Caco-2 (cell line): ENCODE results near the gene ABCA13. TPM values are rescaled to one million over a fixed set of nuclear protein-coding genes. Genes with fewer than 3 reads are reported as not detected.

Experiments
- BruUV-seq: library from RNA; stranded (reverse); fragments of 400-500 nt; replicated peaks from 2 replicates; lab custom pipeline; 2021; lab: Mats Ljungman, UMichigan
- CTCF ChIA-PET: fragments of 300-600 bp; sonication (Branson Sonifier 250); formaldehyde crosslinking; loops from one replicate; lab custom pipeline; 2022; ENCODE audit warnings: antibody characterized with exemption; lab: Charles Lee
- POLR2A ChIA-PET: fragments of 300-600 bp; sonication (Branson Sonifier 250); formaldehyde crosslinking; loops from one replicate; lab custom pipeline; 2022; ENCODE audit warnings: antibody characterized with exemption; lab: Charles Lee
- DNase-seq, 2 experiments: peaks; one replicate each; pipeline versions ENCODE4 v3.0.0 to v3.0.0-alpha.2; 2020 to 2022
- H3K27me3 ChIP-seq: replicated peaks from 2 replicates; pipeline ENCODE4 v1.6.0; 2011; ENCODE audit warnings: low read length; ENCODE audit not compliant: control insufficient read depth, insufficient read depth
- H3K36me3 ChIP-seq: 2 replicates; pipeline ENCODE4 v1.5.1; 2011; ENCODE audit warnings: low read length; ENCODE audit not compliant: control insufficient read depth, insufficient read depth
- H3K4me1 ChIP-seq: fragments of 250-450 bp; sonication (Bioruptor Pico); 2 replicates; pipeline ENCODE4 v1.5.1; 2020; ENCODE audit warnings: mild to moderate bottlenecking
- H3K4me3 ChIP-seq: 2 replicates; pipeline ENCODE4 v1.5.1; 2011; ENCODE audit warnings: low read depth, mild to moderate bottlenecking, control low read depth, low read length
- H3K9me3 ChIP-seq: fragments of 250-450 bp; sonication (Bioruptor Pico); 2 replicates; pipeline ENCODE4 v1.5.1; 2020; ENCODE audit warnings: mild to moderate bottlenecking, moderate library complexity
- H3K27ac Mint-ChIP-seq: one replicate; pipeline ENCODE4 v1.8.0; 2022; ENCODE audit warnings: mixed read lengths; ENCODE audit not compliant: unreplicated experiment
- H3K27me3 Mint-ChIP-seq: one replicate; pipeline ENCODE4 v1.8.0; 2022; ENCODE audit warnings: mixed read lengths; ENCODE audit not compliant: insufficient read depth, unreplicated experiment
- H3K36me3 Mint-ChIP-seq: one replicate; pipeline ENCODE4 v1.8.0; 2022; ENCODE audit warnings: mild to moderate bottlenecking, mixed read lengths; ENCODE audit not compliant: insufficient read depth, unreplicated experiment
- H3K4me1 Mint-ChIP-seq: one replicate; pipeline ENCODE4 v1.8.0; 2022; ENCODE audit warnings: low read depth, mixed read lengths; ENCODE audit not compliant: unreplicated experiment
- H3K4me3 Mint-ChIP-seq: one replicate; pipeline ENCODE4 v1.8.0; 2022; ENCODE audit warnings: mild to moderate bottlenecking, moderate library complexity, mixed read lengths; ENCODE audit not compliant: unreplicated experiment
- H3K9me3 Mint-ChIP-seq: one replicate; pipeline ENCODE4 v1.8.0; 2022; ENCODE audit warnings: mixed read lengths; ENCODE audit not compliant: unreplicated experiment
- CTCF ChIP-seq, 2 experiments: fragments of 200-600 bp in 1 of 2; IDR thresholded peaks; 1 replicate in 1 of 2; 2 replicates in 1 of 2; pipeline versions ENCODE4 v1.5.1 to v1.8.0; 2011 to 2022; ENCODE audit warnings: antibody characterized with exemption in 1 of 2, control low read depth in 1 of 2, inconsistent platforms in 1 of 2, low read depth in 1 of 2, low read length in 1 of 2, mild to moderate bottlenecking in 1 of 2, moderate library complexity in 1 of 2; ENCODE audit not compliant: insufficient read depth in 1 of 2, severe bottlenecking in 1 of 2, unreplicated experiment in 1 of 2
- intact Hi-C: fragments of 100-400 bp; cut with micrococcal nuclease; formaldehyde crosslinking; loops from one replicate; pipeline ENCODE4 v1.10.0; 2022; ENCODE audit not compliant: unreplicated experiment
- total RNA-seq: library from RNA; stranded (reverse); gene quantifications from 2 replicates; pipeline ENCODE4 v1.2.3, GENCODE V29; 2022

The ABCA13 gene
- total RNA-seq, 1 experiment from 2014 or later, result 0.07 TPM

DNA sequence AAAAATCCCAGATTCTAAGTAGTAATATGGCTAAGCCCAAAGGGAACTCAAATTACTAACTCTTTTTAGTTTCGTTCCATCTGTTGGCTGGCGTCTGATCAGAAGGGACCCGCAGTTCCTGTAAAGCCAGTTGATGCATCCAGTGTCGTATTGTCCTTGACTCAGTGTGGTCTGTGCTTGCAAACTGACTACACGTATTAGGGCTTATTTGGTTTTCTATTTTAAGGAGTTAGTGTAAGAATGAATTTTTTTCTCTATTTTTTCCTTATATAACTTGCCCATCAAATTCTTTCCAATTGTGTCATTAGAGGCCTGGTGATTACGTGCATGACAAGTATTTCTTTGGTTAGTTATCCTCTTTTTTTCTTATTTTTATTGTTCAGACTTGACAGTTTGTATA is 9.7 kb downstream of the ABCA13 start:
- Mint-ChIP-seq H3K4me3 (no peak overlapping the region), H3K9me3 (no peaks in the 10 kb centered on the region), H3K27me3 (no peaks in the 10 kb centered on the region), H3K36me3 (no peaks in the 10 kb centered on the region), H3K4me1 (no peaks in the 10 kb centered on the region), H3K27ac (no peak overlapping the region)
- Histone ChIP-seq H3K27me3 (no peaks in the 10 kb centered on the region), H3K9me3 (no peaks in the 10 kb centered on the region), H3K4me3 (no peak overlapping the region), H3K36me3 (no peaks in the 10 kb centered on the region), H3K4me1 (no peaks in the 10 kb centered on the region)
- ChIA-PET CTCF (no interaction called here), POLR2A (no interaction called here)
- DNase-seq, result no peak
- no peak for TF ChIP-seq CTCF (IDR thresholded peaks at IDR 0.05; ENCODE audit: insufficient read depth in 1 of 2, low read depth in 1 of 2, low read length in 1 of 2, severe bottlenecking in 1 of 2, unreplicated experiment in 1 of 2)
- intact Hi-C loops, result no loop called here
- no TSS peak for BruUV-seq

DNA sequence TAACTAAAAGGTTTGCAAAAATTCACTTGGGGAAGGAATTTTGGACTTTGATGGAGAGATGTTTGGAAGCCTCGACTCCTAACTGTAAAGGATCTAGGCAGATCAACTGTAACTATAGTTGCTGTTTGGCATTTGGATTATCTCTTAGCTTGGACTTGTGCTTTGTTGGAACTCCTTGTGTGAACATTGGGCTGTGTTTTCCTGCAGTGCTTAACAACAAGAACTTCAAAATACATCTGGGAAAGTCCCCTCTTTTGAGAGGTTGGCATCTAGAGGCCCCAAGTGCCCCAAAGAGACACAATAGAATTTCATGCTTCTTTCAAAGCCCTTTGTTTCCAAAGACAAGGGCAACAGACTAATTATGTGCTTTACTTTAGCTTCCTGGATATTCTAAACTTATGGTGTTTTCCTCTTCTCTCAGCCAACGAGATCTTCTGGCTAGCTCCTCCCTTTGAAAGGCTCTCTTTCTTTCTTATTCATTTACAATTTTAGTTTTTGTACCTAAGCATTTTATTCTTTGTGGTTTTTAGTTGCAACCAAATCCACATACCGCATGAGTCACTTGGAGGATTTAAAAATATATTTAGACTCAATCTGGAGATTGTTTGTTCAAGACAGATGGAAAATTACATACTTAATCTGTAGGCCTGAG is 11.6 kb downstream of the ABCA13 start:
- H3K4me1 Mint-ChIP-seq, result no peaks in the 10 kb centered on the region
- POLR2A ChIA-PET, result no interaction called here
- no peaks in the 10 kb centered on the region for H3K27me3 ChIP-seq
- peaks cover 6% of the 10 kb centered on the region for H3K9me3 Mint-ChIP-seq
- TF ChIP-seq CTCF (IDR thresholded peaks at IDR 0.05; ENCODE audit: insufficient read depth in 1 of 2, low read depth in 1 of 2, low read length in 1 of 2, severe bottlenecking in 1 of 2, unreplicated experiment in 1 of 2), result no peak
- no peak overlapping the region for H3K4me3 Mint-ChIP-seq
- no peak overlapping the region for H3K4me3 ChIP-seq
- no peaks in the 10 kb centered on the region for H3K36me3 Mint-ChIP-seq
- H3K9me3 ChIP-seq, result peaks cover 9% of the 10 kb centered on the region
- intact Hi-C loops, result no loop called here
- H3K27ac Mint-ChIP-seq, result no peak overlapping the region
- no peaks in the 10 kb centered on the region for H3K27me3 Mint-ChIP-seq
- no peak for DNase-seq
- CTCF ChIA-PET, result no interaction called here
- no peaks in the 10 kb centered on the region for H3K36me3 ChIP-seq
- no peaks in the 10 kb centered on the region for H3K4me1 ChIP-seq
- no TSS peak for BruUV-seq

GRCh38 chr7:48183370-48183743 is 12.1 kb downstream of the ABCA13 start:
- no TSS peak for BruUV-seq
- no peak overlapping the region for H3K4me3 ChIP-seq
- no peak overlapping the region for H3K4me3 Mint-ChIP-seq
- no peaks in the 10 kb centered on the region for H3K4me1 ChIP-seq
- no peak for DNase-seq
- H3K27ac Mint-ChIP-seq, result no peak overlapping the region
- intact Hi-C loops, result no loop called here
- ChIA-PET POLR2A (no interaction called here), CTCF (no interaction called here)
- H3K36me3 Mint-ChIP-seq, result no peaks in the 10 kb centered on the region
- no peaks in the 10 kb centered on the region for H3K36me3 ChIP-seq
- H3K9me3 Mint-ChIP-seq, result peaks cover 11% of the 10 kb centered on the region
- H3K9me3 ChIP-seq, result peaks cover 9% of the 10 kb centered on the region
- H3K4me1 Mint-ChIP-seq, result no peaks in the 10 kb centered on the region
- TF ChIP-seq CTCF (IDR thresholded peaks at IDR 0.05; ENCODE audit: insufficient read depth in 1 of 2, low read depth in 1 of 2, low read length in 1 of 2, severe bottlenecking in 1 of 2, unreplicated experiment in 1 of 2), result no peak
- H3K27me3 Mint-ChIP-seq, result no peaks in the 10 kb centered on the region
- H3K27me3 ChIP-seq, result no peaks in the 10 kb centered on the region
